Brain microvascular endothelial cell (primary cell): ENCODE measurements around the gene VSTM4.

ENCODE experiments used
- DNase-seq: peaks from one replicate; pipeline ENCODE4 v3.0.0-alpha.2; 2020
- H3K27ac ChIP-seq: fragments of 250-450 bp; sonication (Bioruptor Pico); 2 replicates; pipeline ENCODE4 v1.5.1; 2020; ENCODE audit warnings: mild to moderate bottlenecking, moderate library complexity
- H3K27me3 ChIP-seq: fragments of 250-450 bp; sonication (Bioruptor Pico); replicated peaks from 2 replicates; pipeline ENCODE4 v1.5.1; 2020; ENCODE audit warnings: mild to moderate bottlenecking
- H3K36me3 ChIP-seq: fragments of 250-450 bp; sonication (Bioruptor Pico); replicated peaks from 2 replicates; pipeline ENCODE4 v1.5.1; 2020; ENCODE audit warnings: mild to moderate bottlenecking
- H3K4me3 ChIP-seq: 2 replicates; pipeline ENCODE4 v1.5.1; 2011; ENCODE audit warnings: low read depth, mild to moderate bottlenecking, control low read depth, low read length, moderate library complexity
- CTCF ChIP-seq: IDR thresholded peaks from 2 replicates; pipeline ENCODE4 v1.5.1; 2011; ENCODE audit warnings: low read depth, mild to moderate bottlenecking, moderate library complexity, low read length, control low read depth, inconsistent platforms; ENCODE audit errors: missing control alignments
- in situ Hi-C: cut with HindIII; loops from 2 replicates; pipeline ENCODE4 v1.10.0; 2017; ENCODE audit warnings: low sequenced_read_pairs, low pct_ligation_motif_present

The VSTM4 gene

GRCh38 chr10:49109669-49110340 is 5.5 kb downstream of the VSTM4 start:
- TF ChIP-seq CTCF: no peak
- in situ Hi-C loops: no loop called here
- H3K4me3 ChIP-seq: no peak overlapping the region
- no peak for DNase-seq
- H3K36me3 ChIP-seq: no peaks in the 10 kb centered on the region
- no peak overlapping the region for H3K27ac ChIP-seq
- no peaks in the 10 kb centered on the region for H3K27me3 ChIP-seq

- Histone ChIP-seq H3K27me3 (no peaks in the 10 kb centered on the region), H3K4me3 (no peak overlapping the region), H3K27ac (no peak overlapping the region), H3K36me3 (no peaks in the 10 kb centered on the region)
- in situ Hi-C loops: no loop called here
- no peak for TF ChIP-seq CTCF
- no peak for DNase-seq
Measured at GRCh38 chr10:49108656-49109055, 6.7 kb downstream of the VSTM4 start.

- no peak overlapping the region for H3K4me3 ChIP-seq
- H3K27me3 ChIP-seq: no peaks in the 10 kb centered on the region
- no peak for DNase-seq
- no peak for TF ChIP-seq CTCF
- H3K36me3 ChIP-seq: no peaks in the 10 kb centered on the region
- in situ Hi-C loops: no loop called here
- no peak overlapping the region for H3K27ac ChIP-seq
Measured at GRCh38 chr10:49107887-49108267, 7.4 kb downstream of the VSTM4 start.

- DNase-seq: no peak
- TF ChIP-seq CTCF: no peak
- H3K27me3 ChIP-seq: no peaks in the 10 kb centered on the region
- no peaks in the 10 kb centered on the region for H3K36me3 ChIP-seq
- H3K4me3 ChIP-seq: no peak overlapping the region
- no peak overlapping the region for H3K27ac ChIP-seq
- in situ Hi-C loops: no loop called here
Measured at GRCh38 chr10:49107111-49107886, 8.0 kb downstream of the VSTM4 start.

- Histone ChIP-seq H3K27me3 (no peaks in the 10 kb centered on the region), H3K27ac (no peak overlapping the region), H3K4me3 (no peak overlapping the region), H3K36me3 (no peaks in the 10 kb centered on the region)
- DNase-seq: no peak
- in situ Hi-C loops: no loop called here
- TF ChIP-seq CTCF: no peak
Measured at GRCh38 chr10:49106451-49106850, 8.9 kb downstream of the VSTM4 start.
